BE2C (cell line): ENCODE results near the gene LRATD1.

Experiments used
- DNase-seq: peaks from one replicate; pipeline ENCODE4 v3.0.0-alpha.2; 2020
- H3K27me3 ChIP-seq: fragments of 250-450 bp; sonication (Bioruptor Pico); 2 replicates; pipeline ENCODE4 v1.5.1; 2020; ENCODE audit warnings: mild to moderate bottlenecking
- H3K36me3 ChIP-seq: fragments of 250-450 bp; sonication (Bioruptor Pico); 2 replicates; pipeline ENCODE4 v1.5.1; 2020; ENCODE audit warnings: mild to moderate bottlenecking
- H3K4me1 ChIP-seq: fragments of 250-450 bp; sonication (Bioruptor Pico); 2 replicates; pipeline ENCODE4 v1.5.1; 2020
- H3K4me3 ChIP-seq: 2 replicates; pipeline ENCODE4 v1.5.1; 2011; ENCODE audit warnings: low read depth, low read length
- H3K9me3 ChIP-seq: fragments of 250-450 bp; sonication (Bioruptor Pico); 2 replicates; pipeline ENCODE4 v1.5.1; 2020
- CTCF ChIP-seq: IDR thresholded peaks from 2 replicates; pipeline ENCODE4 v1.5.1; 2012; ENCODE audit warnings: mild to moderate bottlenecking, low read depth, low read length

The LRATD1 gene

DNA sequence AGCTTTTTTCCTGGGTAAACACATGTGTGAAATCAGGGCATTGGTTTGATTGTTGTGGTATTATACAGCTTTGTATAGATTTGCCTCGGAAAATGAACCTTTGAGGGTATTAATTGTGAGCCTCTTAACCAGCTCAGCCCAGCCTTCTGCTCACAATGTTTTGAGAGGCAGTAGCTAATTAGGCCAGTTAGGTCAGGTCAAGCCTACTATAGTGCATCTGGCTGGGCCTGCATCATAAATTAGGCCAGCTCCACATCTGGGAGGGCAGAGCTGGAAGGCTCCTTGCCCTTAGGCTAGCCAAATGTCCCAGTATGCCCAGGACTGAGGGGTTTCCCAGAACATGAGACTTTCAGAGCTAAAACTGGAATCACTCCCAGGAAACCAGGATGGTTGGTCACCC, 43.0 kb downstream of the LRATD1 start:
- no peak for TF ChIP-seq CTCF
- no peak overlapping the region for H3K4me3 ChIP-seq
- H3K27me3 ChIP-seq = no peaks in the 10 kb centered on the region
- no peaks in the 10 kb centered on the region for H3K4me1 ChIP-seq
- H3K36me3 ChIP-seq = no peaks in the 10 kb centered on the region
- no peaks in the 10 kb centered on the region for H3K9me3 ChIP-seq
- DNase-seq = no peak

DNA sequence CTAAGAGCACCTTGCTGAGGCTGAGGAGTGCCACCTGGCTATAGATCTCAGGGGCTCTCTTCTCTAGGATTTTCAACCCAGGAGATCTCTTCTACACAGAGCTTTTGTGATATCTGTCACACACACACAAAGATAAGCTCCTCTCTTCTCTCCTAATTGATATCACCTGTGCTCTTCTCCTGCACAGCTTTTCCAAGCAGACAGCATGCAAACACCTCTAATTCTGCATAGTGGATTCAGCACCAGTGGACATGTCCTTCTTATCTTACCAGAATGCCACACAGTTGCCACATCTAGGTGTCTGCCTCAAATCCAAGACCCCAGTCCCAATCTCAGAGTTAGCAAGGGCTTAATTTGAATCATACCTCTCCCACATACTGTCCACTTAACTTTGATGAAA, 43.9 kb downstream of the LRATD1 start:
- H3K4me1 ChIP-seq = no peaks in the 10 kb centered on the region
- no peaks in the 10 kb centered on the region for H3K27me3 ChIP-seq
- H3K4me3 ChIP-seq = no peak overlapping the region
- no peaks in the 10 kb centered on the region for H3K9me3 ChIP-seq
- no peak for DNase-seq
- no peak for TF ChIP-seq CTCF
- no peaks in the 10 kb centered on the region for H3K36me3 ChIP-seq

DNA sequence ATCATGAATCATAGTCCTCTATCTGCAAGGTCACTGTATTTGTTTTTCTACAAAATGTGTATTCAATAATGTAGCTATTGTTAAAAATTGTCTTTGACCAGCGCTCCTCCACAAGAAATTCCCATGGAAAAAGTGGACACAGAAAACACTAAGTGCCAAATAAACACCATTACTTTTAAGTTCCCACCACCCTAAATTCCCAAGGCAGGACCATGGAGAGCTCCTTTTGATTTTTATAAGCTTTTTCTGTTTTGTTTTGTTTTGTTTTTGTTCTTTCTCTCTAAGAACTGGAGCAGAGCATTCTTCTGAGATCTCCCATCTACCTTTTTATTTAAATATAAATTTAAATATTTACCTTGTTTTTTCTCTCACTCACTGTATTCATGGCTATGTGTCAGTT, 44.5 kb downstream of the LRATD1 start:
- no peak for DNase-seq
- Histone ChIP-seq H3K9me3 (no peaks in the 10 kb centered on the region), H3K36me3 (no peaks in the 10 kb centered on the region), H3K27me3 (no peaks in the 10 kb centered on the region), H3K4me1 (no peaks in the 10 kb centered on the region), H3K4me3 (no peak overlapping the region)
- no peak for TF ChIP-seq CTCF

- DNase-seq = no peak
- H3K36me3 ChIP-seq = no peaks in the 10 kb centered on the region
- no peaks in the 10 kb centered on the region for H3K4me1 ChIP-seq
- no peaks in the 10 kb centered on the region for H3K27me3 ChIP-seq
- H3K4me3 ChIP-seq = no peak overlapping the region
- no peaks in the 10 kb centered on the region for H3K9me3 ChIP-seq
- no peak for TF ChIP-seq CTCF
These were observed 46.2 kb downstream of the LRATD1 start for GRCh38 chr2:14678761-14679160.

- Histone ChIP-seq H3K27me3 (no peaks in the 10 kb centered on the region), H3K9me3 (no peaks in the 10 kb centered on the region), H3K36me3 (no peaks in the 10 kb centered on the region), H3K4me1 (no peaks in the 10 kb centered on the region), H3K4me3 (no peak overlapping the region)
- no peak for TF ChIP-seq CTCF
- DNase-seq = no peak
These were observed 49.1 kb downstream of the LRATD1 start for GRCh38 chr2:14681608-14682007.
